PC-9 (cell line): ENCODE results near the gene TMEM271.

Experiments used
- EZH2 ChIP-seq: fragments of 200-600 bp; sonication (generic); IDR thresholded peaks from 2 replicates; pipeline ENCODE4 v1.8.0; 2017; ENCODE audit warnings: antibody characterized with exemption, low read depth
- TF ChIP-seq, protein P1 (sequence below): fragments of 200-600 bp; sonication (generic); conservative IDR thresholded peaks from 2 replicates; pipeline ENCODE4 v1.6.1; 2017; ENCODE audit warnings: mixed run types, antibody characterized with exemption, mild to moderate bottlenecking, moderate library complexity

GRCh38 chr4:608236-608635, 32.1 kb upstream of the TMEM271 start:
- no peak for TF ChIP-seq EZH2
- TF ChIP-seq, protein P1, sequence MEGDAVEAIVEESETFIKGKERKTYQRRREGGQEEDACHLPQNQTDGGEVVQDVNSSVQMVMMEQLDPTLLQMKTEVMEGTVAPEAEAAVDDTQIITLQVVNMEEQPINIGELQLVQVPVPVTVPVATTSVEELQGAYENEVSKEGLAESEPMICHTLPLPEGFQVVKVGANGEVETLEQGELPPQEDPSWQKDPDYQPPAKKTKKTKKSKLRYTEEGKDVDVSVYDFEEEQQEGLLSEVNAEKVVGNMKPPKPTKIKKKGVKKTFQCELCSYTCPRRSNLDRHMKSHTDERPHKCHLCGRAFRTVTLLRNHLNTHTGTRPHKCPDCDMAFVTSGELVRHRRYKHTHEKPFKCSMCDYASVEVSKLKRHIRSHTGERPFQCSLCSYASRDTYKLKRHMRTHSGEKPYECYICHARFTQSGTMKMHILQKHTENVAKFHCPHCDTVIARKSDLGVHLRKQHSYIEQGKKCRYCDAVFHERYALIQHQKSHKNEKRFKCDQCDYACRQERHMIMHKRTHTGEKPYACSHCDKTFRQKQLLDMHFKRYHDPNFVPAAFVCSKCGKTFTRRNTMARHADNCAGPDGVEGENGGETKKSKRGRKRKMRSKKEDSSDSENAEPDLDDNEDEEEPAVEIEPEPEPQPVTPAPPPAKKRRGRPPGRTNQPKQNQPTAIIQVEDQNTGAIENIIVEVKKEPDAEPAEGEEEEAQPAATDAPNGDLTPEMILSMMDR, result no peak
